GM10266 (cell line): ENCODE data around the gene LDB2.

Source experiments
- DNase-seq: peaks from one replicate; pipeline ENCODE4 v3.0.0; 2012; ENCODE audit errors: extremely low spot score
- TF ChIP-seq, protein P1 (sequence below): IDR thresholded peaks from 2 replicates; pipeline ENCODE4 v1.5.1; 2012; ENCODE audit warnings: mild to moderate bottlenecking, low read depth; ENCODE audit not compliant: control insufficient read depth, insufficient read depth; ENCODE audit errors: missing control alignments

LDB2 gene

DNA sequence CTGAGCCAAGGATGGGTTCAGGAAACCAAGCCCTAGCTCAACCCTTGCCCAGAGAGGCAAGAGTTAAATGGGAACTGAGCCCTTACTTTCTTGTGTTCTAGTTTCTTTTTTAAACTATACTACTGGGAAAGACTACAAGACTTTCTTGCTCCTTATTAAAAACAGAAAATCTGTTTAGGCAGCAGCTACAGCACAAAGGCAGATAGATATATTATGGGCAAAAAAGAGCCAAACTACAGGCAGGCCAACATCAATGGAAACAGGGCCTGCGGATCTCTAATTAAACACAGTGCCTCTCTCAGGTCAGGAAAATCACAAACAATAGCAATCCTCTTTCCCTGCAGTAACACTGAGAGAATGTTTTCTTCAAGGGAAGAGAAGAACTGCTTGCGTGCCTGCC lies 226.0 kb downstream of the LDB2 start:
- TF ChIP-seq, protein P1, sequence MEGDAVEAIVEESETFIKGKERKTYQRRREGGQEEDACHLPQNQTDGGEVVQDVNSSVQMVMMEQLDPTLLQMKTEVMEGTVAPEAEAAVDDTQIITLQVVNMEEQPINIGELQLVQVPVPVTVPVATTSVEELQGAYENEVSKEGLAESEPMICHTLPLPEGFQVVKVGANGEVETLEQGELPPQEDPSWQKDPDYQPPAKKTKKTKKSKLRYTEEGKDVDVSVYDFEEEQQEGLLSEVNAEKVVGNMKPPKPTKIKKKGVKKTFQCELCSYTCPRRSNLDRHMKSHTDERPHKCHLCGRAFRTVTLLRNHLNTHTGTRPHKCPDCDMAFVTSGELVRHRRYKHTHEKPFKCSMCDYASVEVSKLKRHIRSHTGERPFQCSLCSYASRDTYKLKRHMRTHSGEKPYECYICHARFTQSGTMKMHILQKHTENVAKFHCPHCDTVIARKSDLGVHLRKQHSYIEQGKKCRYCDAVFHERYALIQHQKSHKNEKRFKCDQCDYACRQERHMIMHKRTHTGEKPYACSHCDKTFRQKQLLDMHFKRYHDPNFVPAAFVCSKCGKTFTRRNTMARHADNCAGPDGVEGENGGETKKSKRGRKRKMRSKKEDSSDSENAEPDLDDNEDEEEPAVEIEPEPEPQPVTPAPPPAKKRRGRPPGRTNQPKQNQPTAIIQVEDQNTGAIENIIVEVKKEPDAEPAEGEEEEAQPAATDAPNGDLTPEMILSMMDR = no peak
- no peak for DNase-seq

DNA sequence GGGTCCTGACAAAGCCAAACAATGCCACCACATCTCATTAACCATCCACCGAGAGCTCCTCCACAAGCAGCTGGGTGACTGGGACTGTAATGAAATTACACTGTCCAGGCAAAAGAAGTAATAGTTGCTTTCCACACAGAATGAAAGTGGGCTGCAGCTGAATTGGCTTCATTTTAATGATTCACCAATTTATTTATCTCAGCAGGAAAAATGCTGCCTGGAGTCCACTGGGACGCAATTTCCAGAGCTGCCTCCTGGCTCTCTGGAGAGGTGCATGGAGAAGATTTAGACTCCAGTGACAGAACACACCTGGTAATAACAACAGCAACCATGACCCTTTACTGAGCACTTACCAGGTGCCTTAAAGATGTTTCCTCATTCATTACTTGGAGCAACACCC lies 226.7 kb downstream of the LDB2 start:
- DNase-seq = no peak
- TF ChIP-seq, protein P1 = no peak

DNA sequence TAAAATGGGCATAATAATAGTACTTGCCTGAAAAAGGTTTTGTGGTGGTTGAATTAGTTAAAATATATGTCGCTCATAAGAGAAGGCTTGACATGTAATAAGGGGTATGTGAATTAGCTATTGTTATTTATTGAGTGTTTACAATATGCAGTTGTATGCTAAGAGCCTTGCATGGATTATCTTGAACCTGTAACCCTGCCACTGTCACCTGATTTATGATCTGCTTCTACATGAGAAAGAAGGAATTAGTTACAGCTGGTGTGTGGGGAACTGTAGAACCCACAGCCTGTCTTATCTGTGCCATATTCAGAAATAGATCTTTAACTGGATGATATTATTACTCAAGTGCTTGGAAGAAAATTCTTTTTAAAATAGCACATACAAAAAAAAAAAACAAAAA lies 227.7 kb downstream of the LDB2 start:
- no peak for DNase-seq
- TF ChIP-seq, protein P1 = no peak

DNA sequence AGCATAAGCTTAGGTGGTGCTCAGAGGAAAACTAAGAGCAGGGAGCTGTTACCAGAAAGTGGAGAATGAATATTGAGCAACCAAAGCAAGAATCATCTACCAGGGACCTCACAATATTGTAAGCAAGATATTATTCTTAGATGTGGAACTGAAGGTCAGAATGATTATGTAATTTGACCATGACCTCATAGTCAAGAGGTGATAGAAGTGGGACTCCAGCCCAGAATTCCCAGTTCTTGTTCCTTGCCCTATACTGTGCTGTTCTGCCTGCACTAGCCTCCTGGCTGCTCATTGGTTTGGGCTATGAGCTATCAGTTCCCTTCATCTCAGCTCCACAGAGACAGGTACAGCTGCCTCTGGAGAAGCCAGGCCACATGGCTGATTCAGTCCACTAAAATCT lies 229.4 kb downstream of the LDB2 start:
- no peak for DNase-seq
- TF ChIP-seq, protein P1 = no peak

DNA sequence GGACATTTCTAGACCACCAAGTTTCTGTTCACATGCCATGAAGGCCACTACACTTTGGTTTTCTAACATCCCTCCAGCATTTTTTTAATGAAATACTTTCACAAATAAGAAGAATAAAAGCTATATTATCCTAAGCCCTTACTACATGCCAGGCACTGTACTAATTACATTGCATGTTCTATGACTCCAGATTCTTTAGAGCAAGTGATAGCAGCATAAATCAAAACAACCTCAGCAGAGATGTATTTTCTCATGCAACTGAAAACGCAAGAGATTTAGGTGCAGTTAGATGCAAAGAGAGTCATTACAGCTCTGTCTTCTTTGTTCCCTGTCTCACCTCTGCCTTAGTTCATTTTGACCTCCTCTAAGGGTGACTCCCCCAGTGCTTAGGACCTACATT lies 230.0 kb downstream of the LDB2 start:
- TF ChIP-seq, protein P1 = no peak
- DNase-seq = no peak

DNA sequence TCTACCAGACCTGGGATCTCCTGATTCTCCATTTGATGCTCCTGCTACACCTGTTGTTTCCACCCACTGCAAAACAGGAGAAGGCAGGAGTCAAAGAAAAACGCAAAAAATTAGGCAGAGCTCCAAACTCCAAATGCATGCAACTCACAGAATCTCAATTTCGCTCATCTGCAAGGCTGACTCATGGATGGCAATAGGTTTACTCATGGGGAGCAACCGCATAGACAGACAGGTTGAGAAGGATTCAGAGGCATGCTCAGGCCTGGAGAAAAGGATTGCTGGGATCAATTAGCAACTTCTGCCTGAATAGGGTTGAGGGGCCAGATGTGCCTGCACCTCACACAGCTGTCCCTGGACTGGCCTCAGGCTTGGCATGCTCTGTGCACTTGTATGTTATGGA lies 231.0 kb downstream of the LDB2 start:
- no peak for DNase-seq

DNA sequence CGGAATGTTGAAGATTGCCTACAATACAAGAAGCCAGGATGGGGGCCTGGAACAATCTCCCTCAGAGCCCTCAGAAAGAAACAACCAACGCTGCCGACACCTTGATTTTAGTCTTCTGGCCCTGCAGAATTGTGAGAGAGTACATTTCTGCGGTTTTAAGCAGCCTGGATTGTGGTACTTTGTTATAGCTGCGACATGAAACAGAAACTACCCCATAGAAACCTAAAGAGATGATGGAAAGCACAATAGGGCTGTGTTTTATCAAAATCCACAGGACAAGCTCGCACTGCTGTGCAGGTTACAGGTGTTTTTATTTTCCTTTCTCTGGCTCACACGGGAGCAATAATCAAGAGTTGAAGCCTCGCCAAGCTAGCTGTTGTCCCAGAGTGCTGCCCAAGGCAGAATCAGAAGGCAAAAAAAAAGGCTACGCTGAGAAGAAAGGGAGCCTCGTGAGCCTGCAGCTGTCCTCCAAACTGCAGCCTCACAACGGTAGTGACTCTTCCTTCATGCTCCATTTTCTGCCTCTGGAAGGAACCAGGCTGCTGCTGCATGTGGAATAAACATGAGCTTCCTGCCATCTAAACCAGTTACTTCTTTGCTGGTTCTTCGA lies 232.4 kb downstream of the LDB2 start:
- DNase-seq = no peak
- TF ChIP-seq, protein P1 = no peak

More for the DNA sequence above, 231.0 kb downstream of the LDB2 start:
- TF ChIP-seq, protein P1 = no peak
